ENCODE data around the gene OPTN.
"Not testable (repeated sequence)": the region's sequence is repeated elsewhere in the genome, so short reads cannot be mapped to it uniquely, and the experiment has no call there.

The OPTN gene

DNA sequence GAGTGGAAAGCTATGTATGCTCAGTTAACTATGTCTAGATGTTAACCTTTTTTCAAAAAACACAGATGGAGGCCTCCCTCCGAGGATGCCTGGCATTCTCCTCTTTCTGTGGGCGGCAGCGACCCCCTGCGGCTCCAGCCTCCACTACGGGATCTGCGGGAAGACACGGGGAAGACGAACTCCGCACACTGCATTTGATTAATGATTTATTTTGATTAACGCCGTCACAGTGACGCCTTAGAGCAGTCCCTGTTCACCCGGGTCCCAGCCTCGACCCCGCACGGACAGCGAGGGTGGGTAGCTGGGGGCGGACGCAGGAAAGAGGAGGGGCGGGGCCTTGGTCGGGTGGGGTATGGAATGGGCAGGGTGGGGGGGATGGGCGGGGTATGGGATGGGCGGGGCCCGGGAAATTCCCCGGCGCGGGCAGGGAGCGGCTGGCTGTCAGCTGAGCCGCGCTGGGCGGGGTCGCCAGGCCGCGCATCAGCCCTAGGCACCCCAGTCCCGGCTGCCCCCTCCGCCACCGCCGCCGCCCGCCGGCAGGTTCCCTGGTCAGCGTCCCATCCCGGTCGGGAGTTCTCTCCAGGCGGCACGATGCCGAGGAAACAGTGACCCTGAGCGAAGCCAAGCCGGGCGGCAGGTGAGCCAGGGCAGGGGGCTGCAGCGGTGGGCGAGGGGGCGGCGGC lies at the start of gene OPTN:
Gene OPTN, plus strand, starts transcription at position 498 of the 683 bp plus-strand sequence. CDS start 8,960 bp downstream, outside the sequence.
- DNase-seq, result peak; percentile 89

GRCh38 chr10:13051126-13051694 lies 48.8 kb upstream of the OPTN start:
- no peak for DNase-seq

- not testable (repeated sequence) for DNase-seq
These were observed 46.8 kb upstream of the OPTN start for GRCh38 chr10:13053208-13053607.

DNA sequence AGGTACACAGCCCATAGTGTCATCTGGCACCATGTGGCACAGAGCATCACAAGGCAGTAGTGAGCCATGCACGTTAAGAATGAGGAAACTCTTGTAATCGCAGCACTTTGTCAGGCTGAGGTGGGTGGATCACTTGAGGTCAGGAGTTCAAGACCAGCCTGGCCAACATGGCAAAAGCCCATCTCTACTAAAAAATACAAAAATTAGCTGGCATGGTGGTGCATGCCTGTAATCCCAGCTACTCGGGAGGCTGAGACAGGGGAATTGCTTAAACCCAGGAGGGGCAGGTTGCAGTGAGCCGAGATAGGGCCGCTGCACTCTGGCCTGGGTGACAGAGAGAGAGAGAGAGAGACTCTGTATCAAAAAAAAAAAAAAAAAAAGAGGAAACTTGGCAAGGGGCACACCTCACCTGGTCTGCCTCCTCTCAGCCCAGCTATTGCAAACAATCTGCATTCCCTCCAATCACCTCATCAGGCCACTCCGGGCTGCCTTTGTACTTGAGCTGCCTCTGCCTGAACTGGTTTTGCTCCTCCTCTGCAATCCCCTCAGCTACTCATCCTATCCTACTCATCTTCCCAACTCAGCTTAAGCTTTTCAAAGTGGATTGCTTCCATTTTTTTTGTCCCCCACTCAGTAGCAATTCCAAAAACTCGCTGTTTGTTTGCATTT lies 46.0 kb upstream of the OPTN start:
- DNase-seq, result no peak

GRCh38 chr10:13054844-13055243 lies 45.1 kb upstream of the OPTN start:
- no peak for DNase-seq

DNA sequence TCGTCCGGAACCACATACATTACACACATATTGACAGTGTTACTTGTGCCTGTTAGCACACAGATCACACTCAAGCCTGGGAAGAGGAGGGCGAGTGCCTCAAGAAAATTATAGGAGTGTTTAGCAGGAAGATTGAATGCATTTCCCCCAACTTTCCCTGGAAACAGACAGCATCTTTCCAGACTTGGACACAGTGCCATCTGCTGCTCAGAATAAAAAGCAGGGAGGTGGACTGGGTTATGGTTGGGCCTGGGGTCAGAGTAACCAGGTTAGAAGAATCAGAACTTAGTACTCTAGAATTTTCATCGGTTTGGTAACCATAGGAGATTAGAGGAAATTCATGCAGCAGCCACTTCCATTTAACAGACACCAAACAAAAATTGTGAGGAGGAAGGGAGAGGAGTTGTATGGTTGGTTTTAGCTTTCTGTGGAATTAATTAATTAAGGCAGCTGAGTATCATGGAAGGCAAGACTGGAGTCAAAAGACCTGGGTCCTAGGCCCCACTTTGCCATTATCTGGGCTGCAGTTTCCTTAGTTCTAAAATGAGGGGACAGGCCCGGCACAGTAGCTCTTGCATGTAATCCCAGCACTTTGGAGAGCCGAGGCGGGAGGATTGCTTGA lies 43.4 kb upstream of the OPTN start:
- peak; percentile 38 for DNase-seq

GRCh38 chr10:13062803-13063202 lies 37.2 kb upstream of the OPTN start:
- DNase-seq, result no peak

DNA sequence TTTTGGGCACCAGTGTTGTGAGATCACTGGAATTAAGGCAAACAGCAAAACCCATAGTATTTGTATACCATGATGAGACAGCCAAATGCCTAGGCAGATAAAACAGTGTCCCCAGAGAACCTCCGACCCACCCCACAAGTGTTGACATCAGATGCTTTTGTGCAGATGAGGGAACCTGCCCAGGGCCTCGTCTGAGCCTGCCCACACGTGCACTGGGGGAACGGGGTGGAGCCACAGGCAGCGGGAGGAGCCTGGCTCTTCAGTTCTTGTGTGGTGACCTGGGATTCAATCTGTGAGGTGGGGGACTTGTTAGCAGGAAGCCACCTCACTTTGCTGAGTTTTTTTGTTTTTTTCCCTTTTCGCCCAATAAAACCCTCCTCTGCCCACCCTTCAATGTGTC lies 33.4 kb upstream of the OPTN start:
- no peak for DNase-seq

GRCh38 chr10:13067431-13067830 lies 32.5 kb upstream of the OPTN start:
- no peak for DNase-seq

GRCh38 chr10:13068071-13068470 lies 31.9 kb upstream of the OPTN start:
- no peak for DNase-seq

- DNase-seq, result no peak
These were observed 31.5 kb upstream of the OPTN start for GRCh38 chr10:13068484-13068883.

- no peak for DNase-seq
These were observed 27.6 kb upstream of the OPTN start for GRCh38 chr10:13072339-13072738.

- peak; percentile 81 for DNase-seq
These were observed 25.2 kb upstream of the OPTN start for GRCh38 chr10:13074563-13075451.

- DNase-seq, result no peak
These were observed 20.8 kb upstream of the OPTN start for GRCh38 chr10:13078912-13079775.

DNA sequence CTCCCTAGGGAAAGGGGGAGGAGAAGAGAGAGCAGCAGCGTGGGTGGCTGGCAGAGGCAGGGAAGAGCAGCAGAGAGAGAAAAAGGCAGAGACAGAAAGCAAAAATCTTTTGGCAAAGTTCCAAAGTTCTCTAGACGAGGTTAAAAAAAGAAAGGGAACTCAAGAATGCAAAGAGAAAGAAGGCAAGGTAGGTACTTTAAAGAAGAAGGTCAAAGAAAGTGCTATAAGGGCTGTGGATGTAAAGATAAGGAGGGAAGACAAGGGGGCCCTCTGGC lies 20.2 kb upstream of the OPTN start:
- DNase-seq, result no peak

GRCh38 chr10:13080643-13081042 lies 19.3 kb upstream of the OPTN start:
- DNase-seq, result no peak

- DNase-seq, result not testable (repeated sequence)
These were observed 16.3 kb upstream of the OPTN start for GRCh38 chr10:13083700-13084099.

- no peak for DNase-seq
These were observed 13.9 kb upstream of the OPTN start for GRCh38 chr10:13086056-13086455.

DNA sequence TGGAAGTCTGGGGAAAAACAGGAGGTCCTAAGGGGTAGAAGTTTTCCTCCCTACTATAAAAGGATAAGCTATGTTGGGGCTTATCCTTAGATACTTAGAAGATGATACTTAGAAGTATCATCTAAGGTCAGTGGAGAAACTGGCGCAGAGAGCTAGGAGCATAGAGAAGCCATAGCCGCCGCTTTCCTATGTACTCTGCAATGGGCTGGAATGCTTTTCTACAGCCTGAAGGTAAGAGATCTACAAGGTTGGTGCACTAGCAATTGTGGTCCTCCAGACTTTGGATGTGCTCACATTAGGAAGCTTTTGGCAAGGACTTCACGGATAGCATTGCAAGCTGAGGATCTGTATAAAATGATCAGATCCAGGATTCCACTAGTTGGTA lies 12.4 kb upstream of the OPTN start:
- no peak for DNase-seq

DNA sequence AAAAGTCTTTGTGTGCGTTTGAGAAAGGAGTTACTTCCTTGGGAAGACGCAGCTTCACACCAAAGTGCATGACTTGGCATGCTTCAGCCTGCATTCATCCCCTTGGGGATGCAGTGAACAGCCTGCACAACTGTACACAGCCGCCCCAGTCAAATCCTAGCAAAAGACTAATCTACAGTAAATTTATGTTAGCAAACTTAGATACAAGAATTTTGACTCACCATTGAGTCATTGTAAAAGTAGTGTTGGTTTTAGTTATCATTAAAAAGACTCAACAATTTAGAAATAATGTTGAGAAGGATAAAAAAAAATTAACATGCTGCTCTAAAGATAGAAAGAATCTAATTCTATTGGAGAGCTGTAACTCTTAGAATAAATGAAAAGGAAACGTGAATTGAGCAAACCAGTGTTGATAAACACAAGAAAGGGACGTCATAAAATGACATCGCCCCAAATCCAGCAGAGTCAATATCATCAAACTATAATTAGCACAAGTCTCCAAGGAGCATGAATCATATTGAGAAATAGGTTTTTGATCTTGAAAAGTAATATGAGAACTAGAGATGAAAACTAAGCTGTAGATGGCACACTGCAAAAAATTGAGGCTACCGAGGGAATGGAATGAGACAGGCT lies 11.9 kb upstream of the OPTN start:
- no peak for DNase-seq

GRCh38 chr10:13089345-13089744 lies 10.6 kb upstream of the OPTN start:
- no peak for DNase-seq

GRCh38 chr10:13090289-13090688 lies 9.7 kb upstream of the OPTN start:
- no peak for DNase-seq
